ENCODE data around the gene UCK1.

UCK1 gene

DNA sequence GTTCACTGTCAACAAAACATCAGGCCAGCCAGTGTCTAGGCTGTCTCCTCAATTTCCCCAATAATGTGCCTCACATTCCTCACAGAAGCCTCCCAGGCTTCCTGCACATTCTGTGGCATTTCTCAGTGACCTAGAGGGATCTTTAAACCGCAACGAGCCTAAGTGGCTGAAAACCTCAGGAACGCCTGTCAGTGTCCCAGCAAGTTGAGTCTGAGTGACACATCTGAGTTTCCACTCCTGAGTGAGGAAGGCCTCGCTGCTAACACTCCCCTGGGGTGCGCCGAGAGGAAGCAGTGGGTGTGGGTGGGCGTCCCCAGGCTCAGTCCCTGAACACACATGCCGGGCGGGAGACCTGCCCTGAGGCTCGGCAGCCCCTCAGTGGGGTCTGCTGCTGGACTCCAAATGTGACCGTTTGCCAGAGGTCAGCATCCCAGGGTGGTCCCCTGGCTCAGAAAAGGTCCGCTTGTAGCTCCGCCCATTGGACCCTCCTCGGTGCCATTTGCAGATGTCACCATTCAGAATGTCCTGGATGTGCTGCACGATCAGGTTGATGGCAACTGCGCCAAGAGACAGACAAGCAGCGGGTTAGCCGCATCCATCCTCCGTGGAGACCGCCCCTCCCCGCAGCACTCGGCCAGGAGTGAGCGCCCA lies 6.3 kb downstream of the UCK1 start:
- H3K4me2 ChIP-seq (ENCODE audit: low read depth, low read length, poor library complexity, severe bottlenecking) = no peak overlapping the region
- no peaks in the 10 kb centered on the region for H3F3A ChIP-seq (ENCODE audit: insufficient read depth)
- no peaks in the 10 kb centered on the region for H3K9me2 ChIP-seq (replicated peaks; ENCODE audit: insufficient read depth, low read length)
- no peak for TF ChIP-seq EZH2phosphoT487 (conservative IDR thresholded peaks at IDR 0.05; ENCODE audit: low read length)
- TF ChIP-seq, protein P1, sequence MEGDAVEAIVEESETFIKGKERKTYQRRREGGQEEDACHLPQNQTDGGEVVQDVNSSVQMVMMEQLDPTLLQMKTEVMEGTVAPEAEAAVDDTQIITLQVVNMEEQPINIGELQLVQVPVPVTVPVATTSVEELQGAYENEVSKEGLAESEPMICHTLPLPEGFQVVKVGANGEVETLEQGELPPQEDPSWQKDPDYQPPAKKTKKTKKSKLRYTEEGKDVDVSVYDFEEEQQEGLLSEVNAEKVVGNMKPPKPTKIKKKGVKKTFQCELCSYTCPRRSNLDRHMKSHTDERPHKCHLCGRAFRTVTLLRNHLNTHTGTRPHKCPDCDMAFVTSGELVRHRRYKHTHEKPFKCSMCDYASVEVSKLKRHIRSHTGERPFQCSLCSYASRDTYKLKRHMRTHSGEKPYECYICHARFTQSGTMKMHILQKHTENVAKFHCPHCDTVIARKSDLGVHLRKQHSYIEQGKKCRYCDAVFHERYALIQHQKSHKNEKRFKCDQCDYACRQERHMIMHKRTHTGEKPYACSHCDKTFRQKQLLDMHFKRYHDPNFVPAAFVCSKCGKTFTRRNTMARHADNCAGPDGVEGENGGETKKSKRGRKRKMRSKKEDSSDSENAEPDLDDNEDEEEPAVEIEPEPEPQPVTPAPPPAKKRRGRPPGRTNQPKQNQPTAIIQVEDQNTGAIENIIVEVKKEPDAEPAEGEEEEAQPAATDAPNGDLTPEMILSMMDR (IDR thresholded peaks at IDR 0.05; ENCODE audit: insufficient read depth, low read length, poor library complexity, severe bottlenecking) = no peak
- no peak overlapping the region for H3K4me3 ChIP-seq (ENCODE audit: insufficient read depth, low read length, poor library complexity, severe bottlenecking)
- H3K27ac ChIP-seq (ENCODE audit: low read depth, low read length) = no peak overlapping the region
- no peaks in the 10 kb centered on the region for H3K36me3 ChIP-seq (ENCODE audit: low read length)
- no peaks in the 10 kb centered on the region for H3K27me3 ChIP-seq (ENCODE audit: low read length)
- H3K79me2 ChIP-seq (ENCODE audit: insufficient read depth, low read length) = no peaks in the 10 kb centered on the region
- H3K9ac ChIP-seq (ENCODE audit: low read length) = no peak overlapping the region
- no peak overlapping the region for H2AFZ ChIP-seq (ENCODE audit: low read depth, low read length, severe bottlenecking)
- H3K9me3 ChIP-seq (ENCODE audit: insufficient read depth, low read length) = no peaks in the 10 kb centered on the region
- no peaks in the 10 kb centered on the region for H4K20me1 ChIP-seq (ENCODE audit: low read depth, low read length)

DNA sequence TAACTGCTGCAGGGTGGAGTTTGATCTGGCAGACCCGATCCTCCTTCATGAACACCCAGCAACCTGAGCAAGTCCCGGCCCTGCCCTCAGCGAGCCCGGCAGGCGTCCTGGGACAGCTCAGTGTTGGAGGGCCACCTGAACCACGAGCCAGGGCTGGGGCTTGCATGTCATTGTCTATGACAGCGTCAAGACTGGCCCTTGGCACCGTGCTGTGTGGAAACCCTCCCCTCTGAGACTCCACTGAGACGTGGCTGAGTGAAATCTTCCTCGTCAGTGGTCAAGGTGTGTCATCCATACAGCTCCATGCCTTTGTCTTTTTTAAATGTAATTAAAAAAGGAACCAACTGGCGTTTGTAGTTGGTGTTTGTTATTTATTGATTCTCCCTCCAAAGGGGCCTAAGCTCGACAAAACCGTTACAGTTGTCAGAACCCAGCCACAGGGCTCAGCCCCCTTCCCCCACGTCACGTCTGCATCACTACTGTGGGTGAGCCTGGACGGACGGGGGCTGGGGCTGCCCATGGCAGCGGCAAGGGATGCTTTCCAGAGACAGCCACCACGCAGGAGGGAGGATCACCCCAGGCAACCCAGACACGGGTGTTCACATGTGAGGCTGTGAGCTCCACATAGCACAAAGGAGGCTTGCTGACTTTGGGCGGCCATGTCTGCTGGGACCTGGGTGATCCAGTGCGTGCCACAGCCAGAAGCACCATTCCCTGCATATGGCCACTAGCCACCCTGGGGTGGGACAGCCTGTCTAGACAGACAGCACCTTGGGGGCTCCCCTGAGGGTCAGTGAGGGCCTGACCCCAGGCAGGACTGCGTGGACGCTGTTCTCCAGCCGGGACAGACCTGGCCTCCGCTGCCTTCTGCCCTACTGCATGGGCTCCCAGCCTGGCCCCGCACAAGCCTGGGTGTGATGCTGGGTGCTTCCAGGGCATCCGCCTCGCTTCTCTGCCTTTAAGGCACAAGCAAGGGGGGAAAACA lies 7.3 kb downstream of the UCK1 start:
- H3K36me3 ChIP-seq (ENCODE audit: low read length) = no peaks in the 10 kb centered on the region
- H3K9me2 ChIP-seq (replicated peaks; ENCODE audit: insufficient read depth, low read length) = no peaks in the 10 kb centered on the region

DNA sequence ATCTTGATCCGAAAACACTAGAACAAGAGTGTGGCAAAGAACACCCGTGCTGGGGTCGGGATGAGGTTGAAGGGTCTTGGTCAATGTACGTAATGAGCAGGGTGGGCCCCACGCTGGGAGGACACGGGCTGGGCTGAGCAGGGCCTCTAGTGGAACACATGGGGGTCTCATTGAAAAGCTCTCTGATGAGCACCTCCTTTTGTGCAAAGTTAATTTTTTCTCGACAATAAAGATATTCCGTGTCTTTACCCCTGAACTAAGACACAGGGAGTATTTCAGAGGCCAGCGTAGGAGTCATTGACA lies 8.0 kb downstream of the UCK1 start:
- Histone ChIP-seq H3K27ac (ENCODE audit: low read depth, low read length) (no peak overlapping the region), H3K79me2 (ENCODE audit: insufficient read depth, low read length) (no peaks in the 10 kb centered on the region), H3K27me3 (ENCODE audit: low read length) (no peaks in the 10 kb centered on the region), H3K4me3 (ENCODE audit: insufficient read depth, low read length, poor library complexity, severe bottlenecking) (no peak overlapping the region), H4K20me1 (ENCODE audit: low read depth, low read length) (no peaks in the 10 kb centered on the region), H3K9ac (ENCODE audit: low read length) (no peak overlapping the region), H2AFZ (ENCODE audit: low read depth, low read length, severe bottlenecking) (no peak overlapping the region), H3K4me2 (ENCODE audit: low read depth, low read length, poor library complexity, severe bottlenecking) (no peak overlapping the region), H3K36me3 (ENCODE audit: low read length) (no peaks in the 10 kb centered on the region), H3F3A (ENCODE audit: insufficient read depth) (no peaks in the 10 kb centered on the region), H3K9me3 (ENCODE audit: insufficient read depth, low read length) (no peaks in the 10 kb centered on the region), H3K9me2 (replicated peaks; ENCODE audit: insufficient read depth, low read length) (no peaks in the 10 kb centered on the region)
- TF ChIP-seq, protein P1 (IDR thresholded peaks at IDR 0.05; ENCODE audit: insufficient read depth, low read length, poor library complexity, severe bottlenecking) = no peak
- no peak for TF ChIP-seq EZH2phosphoT487 (conservative IDR thresholded peaks at IDR 0.05; ENCODE audit: low read length)

More for the DNA sequence above, 7.3 kb downstream of the UCK1 start:
- no peak overlapping the region for H3K27ac ChIP-seq (ENCODE audit: low read depth, low read length)
- H3K79me2 ChIP-seq (ENCODE audit: insufficient read depth, low read length) = no peaks in the 10 kb centered on the region
- H2AFZ ChIP-seq (ENCODE audit: low read depth, low read length, severe bottlenecking) = no peak overlapping the region
- no peak overlapping the region for H3K9ac ChIP-seq (ENCODE audit: low read length)
- no peaks in the 10 kb centered on the region for H4K20me1 ChIP-seq (ENCODE audit: low read depth, low read length)
- no peaks in the 10 kb centered on the region for H3K9me3 ChIP-seq (ENCODE audit: insufficient read depth, low read length)
- no peak overlapping the region for H3K4me3 ChIP-seq (ENCODE audit: insufficient read depth, low read length, poor library complexity, severe bottlenecking)
- H3F3A ChIP-seq (ENCODE audit: insufficient read depth) = no peaks in the 10 kb centered on the region
- no peak for TF ChIP-seq EZH2phosphoT487 (conservative IDR thresholded peaks at IDR 0.05; ENCODE audit: low read length)
- TF ChIP-seq, protein P1 (IDR thresholded peaks at IDR 0.05; ENCODE audit: insufficient read depth, low read length, poor library complexity, severe bottlenecking) = no peak
- H3K27me3 ChIP-seq (ENCODE audit: low read length) = no peaks in the 10 kb centered on the region
- no peak overlapping the region for H3K4me2 ChIP-seq (ENCODE audit: low read depth, low read length, poor library complexity, severe bottlenecking)
